Measurements from ENCODE around the gene B9D1. TPM values are rescaled to one million over a fixed set of nuclear protein-coding genes. Genes with fewer than 3 reads are reported as not detected.

Gene B9D1
- total RNA-seq, 1 donor from 2014 or later = 19.8 TPM

GRCh38 chr17:19299214-19299747 is 63.2 kb downstream of the B9D1 start:
- ATAC-seq (no peak), DNase-seq (ENCODE audit: low spot score) (no peak)
- intact Hi-C loops (cut with DNase I) = no loop called here

- no peak for DNase-seq (ENCODE audit: low spot score)
- intact Hi-C loops (cut with DNase I) = no loop called here
- ATAC-seq = no peak
Measured at GRCh38 chr17:19298569-19299213, 63.8 kb downstream of the B9D1 start.

GRCh38 chr17:19296786-19297778 is 65.4 kb downstream of the B9D1 start:
- intact Hi-C loops (cut with DNase I) = no loop called here

GRCh38 chr17:19295473-19296135 is 66.9 kb downstream of the B9D1 start:
- ATAC-seq = no peak
- intact Hi-C loops (cut with DNase I) = no loop called here
- DNase-seq (ENCODE audit: low spot score) = no peak

More at GRCh38 chr17:19296786-19297778, 65.4 kb downstream of the B9D1 start:
- DNase-seq (ENCODE audit: low spot score) (no peak), ATAC-seq (no peak)

- ATAC-seq (no peak), DNase-seq (ENCODE audit: low spot score) (no peak)
- intact Hi-C loops (cut with DNase I) = no loop called here
Measured at GRCh38 chr17:19294443-19294842, 68.1 kb downstream of the B9D1 start.

Small RNAs within 50 kb of the gene (microRNA-seq; reads per million reads assigned to microRNA genes)
- 255 reads per million, percentile 70 among the genes with 10 or more reads in this experiment for gene MIR1180

Other genes with a start within 250 kb of the B9D1 start
- 5.2 TPM for gene GRAPL, start 235.1 kb downstream of the B9D1 start, total RNA-seq
- 76.6 TPM for gene EPN2, start 125.4 kb downstream of the B9D1 start, total RNA-seq
- gene MAPK7, start 15.8 kb upstream of the B9D1 start, total RNA-seq = 28.2 TPM
- gene MFAP4, start 24.5 kb upstream of the B9D1 start, total RNA-seq = 115 TPM
- gene RNF112, start 48.5 kb upstream of the B9D1 start, total RNA-seq = 3.9 TPM
- 8.0 TPM for gene SLC47A1, start 171.1 kb upstream of the B9D1 start, total RNA-seq